Kasumi-1 (cell line): ENCODE measurements around the gene DUSP8.
"Not testable (repeated sequence)": the region's sequence is repeated elsewhere in the genome, so short reads cannot be mapped to it uniquely, and the experiment has no call there.

ENCODE experiments used
- DNase-seq, 2 experiments: peaks; one replicate each; lab custom pipeline; 2025; lab: John Stamatoyannopoulos, UW

Gene DUSP8

DNA sequence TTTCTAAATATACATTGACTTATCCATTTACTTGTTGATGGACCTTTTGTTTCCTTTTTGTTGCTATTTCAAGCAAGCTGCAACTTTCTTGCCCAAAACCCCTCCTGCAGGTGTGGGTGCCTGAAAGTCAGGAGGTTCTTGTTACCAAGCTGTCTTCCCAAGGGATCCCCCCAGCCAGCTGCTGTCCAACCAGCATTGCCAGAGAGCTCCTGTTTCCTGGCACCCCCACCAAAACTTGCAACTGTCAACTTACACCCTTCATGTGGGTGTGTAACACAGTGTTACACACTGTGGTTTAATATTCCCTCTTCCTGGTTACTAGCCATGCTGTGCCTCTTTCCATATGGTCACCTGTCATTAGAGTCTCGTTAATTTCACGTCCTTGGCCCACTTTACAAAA, 14.6 kb upstream of the DUSP8 start:
- no peak for DNase-seq

DNA sequence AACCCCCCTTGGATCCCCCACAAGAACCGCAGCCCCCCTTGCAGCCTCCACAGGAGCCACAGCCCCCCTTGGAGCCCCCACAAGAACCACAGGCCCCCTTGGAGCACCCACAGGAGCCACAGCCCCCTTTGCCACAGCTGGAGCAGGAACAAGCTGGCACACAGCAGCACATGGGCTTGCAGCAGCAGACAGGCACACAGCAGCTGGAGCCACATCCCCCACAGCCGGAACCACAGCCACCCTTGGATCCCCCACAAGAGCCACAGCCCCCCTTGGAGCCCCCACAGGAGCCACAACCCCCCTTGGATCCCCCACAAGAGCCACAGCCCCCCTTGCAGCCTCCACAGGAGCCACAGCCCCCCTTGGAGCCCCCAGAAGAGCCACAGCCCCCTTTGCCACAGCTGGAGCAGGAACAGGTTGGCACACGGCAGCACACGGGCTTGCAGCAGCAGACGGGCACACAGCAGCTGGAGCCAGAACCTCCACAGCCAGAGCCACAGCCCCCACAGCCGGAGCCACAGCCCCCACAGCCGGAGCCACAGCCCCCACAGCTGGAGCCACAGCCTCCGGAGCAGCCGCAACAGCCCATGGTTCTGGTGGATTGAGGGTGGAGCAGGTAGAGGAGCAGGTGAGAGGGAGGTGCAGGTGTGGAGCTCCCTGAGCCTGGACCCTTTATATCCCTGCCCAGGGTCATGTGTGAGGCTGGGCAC, 12.7 kb upstream of the DUSP8 start, which contains the start of gene KRTAP5-1:
Gene KRTAP5-1, minus strand, starts transcription at position 623 of the 710 bp plus-strand sequence. Its CDS starts 34 bp downstream, at position 589.
- DNase-seq, result not testable (repeated sequence)

DNA sequence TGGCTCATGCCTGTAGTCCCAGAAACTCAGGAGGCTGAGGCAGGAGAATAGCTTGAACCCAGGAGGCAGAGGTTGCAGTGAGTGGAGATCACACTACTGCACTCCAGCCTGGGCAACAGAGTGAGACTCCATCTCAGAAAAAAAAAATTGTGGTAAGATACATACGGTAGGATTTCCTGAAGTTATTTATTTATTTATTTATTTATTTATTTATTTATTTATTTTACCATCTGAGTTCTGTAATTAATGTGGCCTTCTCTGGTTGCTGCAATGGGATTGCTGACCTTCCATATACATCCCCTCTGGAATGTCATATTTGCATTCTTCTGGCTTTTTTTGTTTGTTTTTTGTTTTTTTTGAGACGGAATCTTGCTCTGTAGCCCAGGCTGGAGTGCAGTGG, 10.8 kb upstream of the DUSP8 start:
- DNase-seq, result not testable (repeated sequence)

DNA sequence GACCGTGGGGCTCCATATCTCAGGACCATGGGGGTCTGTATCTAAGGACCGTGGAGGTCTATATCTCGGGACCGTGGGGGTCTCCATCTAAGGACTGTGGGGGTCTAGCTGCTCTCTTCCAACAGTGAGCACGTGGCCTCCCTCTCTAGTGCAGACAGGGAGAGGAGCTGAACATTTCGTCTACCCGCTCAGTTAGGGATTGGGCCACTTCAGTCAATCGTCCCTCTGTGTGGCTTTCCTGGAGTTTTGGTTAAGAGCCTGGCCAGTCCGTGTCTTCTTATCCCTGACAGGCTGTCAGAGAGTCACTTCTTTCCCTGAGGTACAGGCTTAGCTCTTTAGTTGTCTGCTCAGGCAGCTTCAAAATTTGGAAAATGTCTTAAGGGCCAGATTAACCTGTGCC, 9.9 kb upstream of the DUSP8 start:
- DNase-seq, result no peak

DNA sequence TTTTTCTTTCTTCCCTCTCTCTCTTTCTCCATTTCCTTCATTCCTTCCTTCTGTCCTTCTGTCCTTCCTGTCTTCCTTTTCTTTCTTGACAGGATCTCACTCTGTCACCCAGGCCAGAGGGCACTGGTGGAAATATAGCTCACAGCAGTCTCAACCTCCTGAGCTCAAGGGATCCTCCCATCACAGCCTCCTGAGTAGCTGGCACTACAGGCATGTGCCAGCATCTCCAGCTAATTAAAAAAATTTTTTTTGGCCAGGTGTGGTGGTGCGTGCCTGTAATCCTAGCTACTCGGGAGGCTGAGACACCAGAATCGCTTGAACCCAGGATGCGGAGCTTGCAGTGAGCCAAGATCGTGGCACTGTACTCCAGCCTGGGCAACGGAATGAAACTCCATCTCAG, 4.8 kb upstream of the DUSP8 start:
- DNase-seq, result no peak

DNA sequence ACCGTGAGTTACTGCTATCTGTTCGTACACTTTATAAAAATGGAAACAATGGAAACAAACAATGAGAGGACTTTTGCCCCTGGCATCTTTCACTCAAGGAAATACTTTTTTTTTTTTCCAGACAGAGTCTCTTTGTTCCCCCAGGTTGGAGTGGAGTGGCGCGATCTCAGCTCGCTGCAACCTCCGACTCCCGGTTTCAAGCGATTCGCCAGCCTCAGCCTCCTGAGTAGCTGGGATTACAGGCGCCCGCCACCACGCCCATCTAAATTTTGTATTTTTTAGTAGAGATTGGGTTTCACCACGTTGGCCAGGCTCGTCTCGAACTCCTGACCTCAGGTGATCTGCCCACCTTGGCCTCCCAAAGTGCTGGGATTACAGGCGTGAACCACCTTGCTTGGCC, 3.7 kb upstream of the DUSP8 start:
- not testable (repeated sequence) for DNase-seq

DNA sequence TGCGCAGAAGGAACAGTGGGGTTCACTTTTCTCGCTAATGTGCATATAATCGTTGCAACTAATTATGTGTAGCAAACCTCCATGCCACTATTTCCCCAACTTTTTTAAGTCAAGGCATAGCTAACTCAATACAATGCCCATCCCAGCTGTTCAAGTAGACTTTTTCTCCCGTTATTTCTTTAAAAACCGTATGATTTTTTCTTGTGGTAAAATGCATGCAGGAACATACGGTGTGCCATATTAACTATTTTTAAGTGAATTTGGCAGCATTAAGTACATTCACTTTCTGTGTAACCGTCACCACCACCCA, 2.8 kb upstream of the DUSP8 start:
- DNase-seq, result peak in 1 of 2 experiments; percentile 59

DNA sequence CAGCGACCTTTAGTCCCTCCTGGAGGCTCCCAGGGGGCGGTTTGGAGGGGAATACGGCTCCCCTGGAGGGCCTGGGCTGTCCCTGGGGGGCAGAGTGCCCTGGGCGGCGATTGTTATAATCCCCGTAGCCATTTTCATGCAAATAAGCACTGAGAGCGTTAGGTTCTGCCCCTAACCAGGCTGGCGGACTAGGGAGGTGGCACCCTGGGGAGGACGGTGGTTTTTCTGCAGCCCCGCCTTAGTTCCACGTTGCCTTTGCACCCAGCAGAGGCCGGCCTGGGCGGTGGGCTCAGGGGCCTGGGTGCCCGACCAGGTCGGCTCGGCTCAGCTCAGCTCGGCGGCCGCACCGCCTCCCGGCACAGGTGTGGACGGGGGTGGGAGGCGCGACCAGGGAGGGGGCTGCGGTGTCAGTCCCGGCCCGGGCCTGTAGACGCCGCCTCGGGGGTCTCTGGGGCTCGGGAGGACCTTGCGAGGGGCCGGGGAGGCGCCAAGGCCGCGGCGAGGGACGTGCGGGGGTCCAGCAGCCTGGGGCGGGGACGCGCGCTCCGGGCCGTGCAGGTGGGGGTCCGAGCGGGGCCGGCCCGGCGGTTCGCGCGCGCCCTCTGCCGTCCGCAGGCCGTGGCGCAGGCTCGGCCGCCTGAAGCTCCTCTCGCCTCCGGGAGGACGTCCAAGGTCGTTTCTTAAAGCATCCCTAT, 2.3 kb upstream of the DUSP8 start:
- peak; percentile 49 to 59 for DNase-seq

DNA sequence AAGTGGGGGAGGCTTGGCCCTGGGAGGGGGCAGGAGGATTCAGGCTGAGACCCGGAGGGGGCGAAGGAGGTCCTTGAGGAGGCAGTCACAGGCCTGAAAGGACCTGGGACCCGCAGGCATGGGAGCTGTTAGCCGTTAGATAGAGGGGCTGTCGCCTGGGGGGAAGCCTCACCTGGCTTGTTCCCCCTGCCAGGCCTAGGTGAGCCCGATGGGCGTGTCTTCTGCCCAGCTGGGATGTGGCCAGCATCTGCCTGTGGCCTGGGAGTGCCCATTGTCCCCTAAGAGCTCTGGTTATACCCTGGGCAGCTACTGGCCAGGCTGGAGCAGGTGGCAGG, 1.8 kb upstream of the DUSP8 start:
- DNase-seq, result no peak

DNA sequence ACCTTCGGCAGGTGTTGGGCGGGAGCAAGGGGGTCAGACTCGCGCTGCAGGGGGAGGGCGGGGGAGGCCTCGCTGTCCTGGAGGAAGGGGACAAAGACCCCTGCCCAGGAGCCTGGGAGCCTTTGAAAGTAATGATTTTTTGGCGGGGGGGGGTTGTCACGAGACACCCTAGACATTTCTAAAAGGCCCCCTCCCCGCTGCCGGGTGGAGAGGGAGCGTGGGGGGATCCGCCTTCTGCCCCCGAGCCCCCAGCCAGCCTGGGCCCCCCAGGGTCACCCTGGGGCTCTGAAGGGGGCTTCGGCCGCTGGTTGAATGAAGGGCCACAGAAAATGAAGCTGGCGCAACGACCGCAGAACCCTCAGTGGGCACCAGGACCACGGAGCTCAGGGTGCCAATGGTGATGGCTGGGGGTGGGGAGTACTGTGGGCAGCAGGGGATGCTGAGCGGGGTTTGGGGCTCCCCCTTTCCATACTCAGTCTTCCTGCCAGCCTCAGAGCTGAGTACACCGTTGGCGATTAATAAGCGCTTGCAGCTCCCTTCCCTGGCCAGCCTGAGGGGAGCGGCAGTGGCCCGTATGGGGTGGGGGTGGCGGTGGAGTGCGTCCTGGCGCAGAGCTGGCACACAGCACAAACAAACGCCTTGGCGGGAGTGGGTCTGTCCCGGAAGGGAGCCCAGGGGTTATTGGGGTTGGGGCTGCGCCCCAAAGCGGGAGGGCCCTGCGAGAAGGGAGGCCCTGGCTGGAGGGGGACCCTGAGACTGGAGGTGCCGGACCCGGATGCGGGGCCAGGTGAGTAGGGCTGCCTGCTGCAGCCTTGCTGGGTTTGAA, 1.2 kb upstream of the DUSP8 start:
- no peak for DNase-seq

DNA sequence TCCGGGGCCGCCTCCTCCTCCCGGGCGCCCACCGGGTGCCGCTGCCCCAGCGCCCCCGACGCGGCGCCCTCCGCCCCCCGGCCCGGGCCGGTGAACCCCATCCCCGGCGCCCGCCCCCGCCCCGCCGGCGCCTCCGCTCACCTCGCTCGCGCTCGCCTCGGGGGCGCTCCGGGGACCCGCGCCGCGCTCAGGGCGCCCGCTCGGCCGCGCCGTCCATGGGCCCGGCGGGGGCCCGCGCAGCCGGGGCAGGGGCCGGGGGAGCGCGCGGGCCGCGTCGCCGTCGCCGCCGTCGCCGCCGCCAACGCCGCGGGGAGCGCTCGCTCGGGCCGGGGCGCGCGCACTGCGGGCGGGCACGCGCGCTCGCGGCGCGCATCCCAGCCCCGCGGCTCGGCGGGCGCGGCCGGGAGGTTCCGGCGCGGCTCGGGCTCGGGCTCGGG, 293 bp downstream of the DUSP8 start:
- no peak for DNase-seq

DNA sequence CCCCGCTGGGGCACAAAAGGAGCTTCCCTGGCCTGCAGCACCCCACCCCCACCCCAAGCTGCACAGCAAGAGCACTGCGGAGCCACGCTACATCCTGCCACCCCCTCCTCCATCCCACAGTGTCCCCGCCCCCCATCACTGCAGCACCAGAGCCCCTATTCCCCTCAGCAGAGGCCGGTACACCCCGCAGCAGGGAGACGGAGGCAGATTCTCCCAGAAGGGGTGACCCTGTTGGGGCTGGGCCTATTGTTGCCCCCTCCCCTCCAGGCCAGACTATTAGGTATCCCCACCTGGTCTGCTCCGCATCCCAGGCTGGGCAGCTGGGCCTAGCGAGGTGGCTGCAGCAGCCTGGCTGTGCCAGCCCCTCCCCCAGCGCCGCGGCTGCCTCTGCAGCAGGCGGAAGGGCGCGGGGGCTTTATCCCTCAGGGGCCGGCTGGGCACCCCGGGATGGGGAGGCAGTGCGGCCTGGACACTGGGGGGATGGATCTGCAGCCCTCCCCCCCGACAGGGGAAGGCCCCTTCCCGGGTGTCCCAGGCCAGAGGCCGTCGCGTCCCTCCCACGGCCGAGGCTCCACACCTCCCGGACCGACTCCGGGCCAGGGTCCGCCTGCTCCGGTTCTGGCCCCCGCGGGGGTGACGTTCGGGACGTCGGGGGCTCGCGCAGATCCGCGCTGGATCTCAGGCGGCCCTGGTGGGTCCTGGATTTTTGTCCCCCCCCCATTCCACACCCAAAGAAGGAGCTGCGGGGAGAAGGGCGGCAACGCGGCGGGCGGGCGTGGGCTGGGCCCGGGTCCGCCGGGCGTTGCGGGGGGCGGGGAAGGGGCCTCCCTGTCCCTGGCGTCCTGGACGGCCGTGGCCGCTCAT, 943 bp downstream of the DUSP8 start:
- no peak for DNase-seq

DNA sequence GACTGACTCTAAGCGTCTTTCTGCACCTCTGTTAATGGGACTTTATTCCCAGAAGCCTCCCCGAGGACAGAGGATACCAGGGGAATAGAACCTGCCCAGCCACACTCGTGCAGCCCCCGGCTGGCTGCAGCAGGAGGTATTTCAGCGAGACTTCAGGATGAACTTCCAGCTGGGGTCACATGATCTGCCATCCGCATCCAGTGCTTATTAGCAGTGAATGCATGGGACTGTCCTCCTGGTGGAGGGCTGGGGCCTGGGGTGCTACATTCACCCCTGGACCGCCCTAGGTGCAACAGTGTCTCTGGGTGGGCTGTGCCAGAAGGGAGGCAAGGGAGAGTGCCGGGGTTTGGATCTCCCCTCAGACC, 1.6 kb downstream of the DUSP8 start:
- DNase-seq, result no peak

DNA sequence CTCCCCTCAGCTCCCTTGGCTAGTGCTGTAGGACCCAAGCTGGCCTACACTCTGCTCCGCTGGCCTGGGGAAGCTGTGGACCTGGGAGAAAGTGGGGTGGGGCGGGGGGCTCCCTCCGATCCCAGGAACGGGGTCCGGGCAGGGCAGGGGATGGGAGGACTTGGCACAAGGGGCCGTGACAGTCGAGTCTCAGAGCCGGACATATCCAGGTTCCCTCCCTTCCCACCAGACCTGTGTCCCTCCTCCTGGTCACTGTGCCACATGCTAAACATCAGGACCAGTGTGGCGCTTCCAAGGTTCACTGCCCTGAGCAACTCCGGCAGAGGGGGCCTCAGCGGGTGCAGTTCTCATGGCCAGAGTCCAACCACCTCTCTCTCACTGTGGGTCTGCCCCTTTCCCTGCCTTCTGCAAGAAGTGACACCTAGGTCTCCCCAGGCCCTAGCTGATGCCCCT, 2.0 kb downstream of the DUSP8 start:
- DNase-seq, result no peak

DNA sequence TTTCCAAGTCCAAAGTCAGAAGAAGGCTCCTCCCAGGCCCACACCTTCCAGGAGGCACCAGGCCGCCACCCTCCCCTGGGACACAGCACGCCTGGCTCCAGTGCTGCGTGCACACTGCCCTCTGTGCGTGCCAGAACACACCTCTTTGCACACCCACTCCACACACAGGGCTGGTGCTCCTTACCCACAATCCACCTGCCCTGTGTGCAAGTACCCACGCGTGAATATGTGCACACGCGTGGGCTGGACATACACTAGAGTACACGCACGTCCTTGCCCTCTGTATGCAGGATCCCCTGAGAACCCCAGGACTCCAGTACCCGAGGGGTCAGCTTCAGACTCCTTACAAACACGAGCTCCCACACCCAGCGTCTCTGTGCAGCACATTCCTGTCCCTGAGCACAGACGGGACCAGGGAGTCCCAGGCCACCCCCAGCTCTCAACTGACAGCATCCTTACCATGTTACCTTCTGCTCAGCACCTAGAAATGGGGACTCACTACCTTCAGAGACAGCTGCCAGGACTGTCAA, 2.8 kb downstream of the DUSP8 start:
- no peak for DNase-seq

DNA sequence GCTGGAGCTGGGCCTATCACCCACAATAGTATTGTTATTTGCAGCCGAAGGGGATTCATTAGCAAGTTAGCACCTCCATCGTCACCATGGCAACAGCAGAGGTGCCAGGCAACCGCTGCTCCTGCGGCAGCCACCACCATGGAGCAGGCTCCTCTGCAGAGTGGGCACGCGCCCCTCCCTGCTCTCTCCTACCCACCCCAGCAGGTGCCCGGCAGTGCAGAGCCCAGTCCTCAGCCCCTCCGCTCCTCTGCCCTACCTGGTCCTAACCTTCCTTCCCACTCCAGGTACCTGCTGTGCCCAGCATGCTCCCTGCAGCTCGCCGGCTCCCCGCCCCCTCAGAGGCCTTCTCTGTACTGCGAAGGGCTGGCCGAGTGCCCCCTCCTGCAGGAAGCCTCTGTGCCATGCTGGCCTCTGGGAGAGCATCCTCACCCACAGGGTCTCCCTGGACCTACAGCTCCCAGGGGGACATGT, 3.6 kb downstream of the DUSP8 start:
- DNase-seq, result no peak

DNA sequence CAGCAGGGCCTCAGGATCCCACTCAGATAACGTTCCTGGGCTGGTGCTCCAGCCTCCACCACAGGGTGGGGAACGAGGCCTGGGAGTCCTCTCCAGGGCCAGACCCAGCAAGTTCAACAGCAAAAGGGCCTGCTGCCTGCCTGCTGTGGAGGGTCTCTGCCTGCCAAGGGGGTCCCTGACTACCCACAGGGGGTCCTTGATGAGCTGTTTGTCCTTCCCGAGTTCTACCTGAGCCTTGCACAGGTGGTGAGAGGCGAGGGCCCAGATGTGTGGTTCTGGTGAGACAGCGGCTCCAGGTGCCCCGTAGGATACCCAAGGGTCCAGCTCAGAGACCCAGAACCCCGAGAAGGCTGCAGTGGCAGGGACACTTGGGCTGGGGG, 4.4 kb downstream of the DUSP8 start:
- no peak for DNase-seq

DNA sequence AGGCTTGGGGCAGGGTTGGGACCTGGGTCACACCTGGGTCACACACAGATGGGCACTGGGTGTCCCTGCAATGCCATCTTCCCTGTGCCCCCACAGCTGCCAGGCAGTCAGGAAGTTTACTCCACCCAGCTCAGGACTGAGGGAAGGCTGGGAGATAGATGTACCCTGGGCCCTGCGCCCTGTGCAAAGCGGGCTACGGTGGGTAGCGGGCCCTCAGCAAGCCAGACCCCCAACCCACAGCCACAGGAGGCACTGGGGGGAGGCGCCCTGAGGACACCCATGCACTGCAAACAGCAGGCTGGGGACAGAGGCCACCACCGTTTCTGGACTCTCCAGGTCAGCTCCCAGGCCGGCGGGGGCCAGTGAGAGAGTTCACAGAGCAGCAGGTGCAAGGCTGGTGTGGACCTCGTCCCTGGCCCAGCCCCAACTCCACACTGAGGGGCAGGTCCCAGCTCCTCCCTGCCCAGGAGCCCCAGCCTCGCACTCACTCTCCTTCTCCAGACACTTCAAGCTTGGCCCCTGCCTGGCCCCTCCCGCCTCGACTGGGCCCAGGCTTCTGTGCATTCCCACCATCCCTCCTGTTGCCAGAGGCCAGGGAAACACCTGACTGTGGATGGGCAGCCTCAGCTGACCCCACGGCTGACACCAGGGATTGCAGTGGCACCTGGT, 4.9 kb downstream of the DUSP8 start:
- no peak for DNase-seq

DNA sequence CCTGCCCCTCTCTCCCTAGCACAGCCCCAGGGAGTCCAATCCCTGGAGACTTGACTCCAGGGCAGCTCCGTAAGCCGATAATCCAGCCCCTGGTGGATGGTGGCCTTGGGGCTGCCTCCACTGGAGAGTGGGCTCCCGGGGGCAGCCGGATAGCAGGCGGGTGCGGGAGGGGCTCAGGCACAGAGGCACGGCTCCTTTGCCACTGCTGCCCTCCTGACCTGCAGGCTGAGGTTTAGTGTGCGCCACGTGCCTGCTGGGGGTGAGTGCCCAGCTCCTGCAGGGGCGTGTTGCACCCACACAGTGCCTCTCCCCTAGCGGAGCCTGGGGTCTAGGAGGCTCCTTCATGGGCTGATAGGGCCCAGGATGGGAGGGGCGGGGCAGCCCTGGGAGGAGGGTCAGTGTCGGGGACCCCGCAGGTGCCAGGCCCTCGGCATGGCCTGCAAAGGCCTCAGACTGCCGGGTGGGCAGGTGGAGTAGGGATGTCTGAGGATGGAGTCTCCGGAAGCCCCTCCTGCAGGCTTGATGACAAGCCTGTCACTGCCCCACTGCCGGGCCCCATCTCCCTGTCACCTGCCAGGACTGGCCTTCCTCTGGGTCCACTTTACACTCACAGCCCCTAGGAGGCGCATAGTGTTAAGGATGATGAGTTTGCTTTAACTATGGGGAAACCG, 5.6 kb downstream of the DUSP8 start:
- no peak for DNase-seq

DNA sequence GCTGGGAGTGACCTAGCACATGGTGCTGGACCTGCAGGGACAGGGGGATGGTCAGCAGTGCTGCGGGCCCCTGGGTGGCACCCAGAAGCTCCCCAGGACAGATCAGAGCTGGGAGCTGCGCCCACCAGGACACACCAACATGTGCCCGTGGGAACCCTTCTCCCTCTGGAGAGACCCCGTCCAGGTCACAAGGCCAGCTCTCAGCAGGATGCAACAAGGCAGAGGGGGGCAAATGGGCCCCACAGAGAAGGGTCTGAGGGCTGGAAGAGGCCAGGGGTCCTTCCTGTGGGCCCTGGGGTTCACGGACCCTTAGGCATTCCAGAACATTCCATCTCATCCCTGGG, 6.2 kb downstream of the DUSP8 start:
- DNase-seq, result no peak
